ENCODE data around the gene ARL13B.
A peak's percentile ranks its signal among the peaks of the same experiment; 100 is the strongest.
"Not testable (repeated sequence)": the region's sequence is repeated elsewhere in the genome, so short reads cannot be mapped to it uniquely, and the experiment has no call there.

Gene ARL13B

DNA sequence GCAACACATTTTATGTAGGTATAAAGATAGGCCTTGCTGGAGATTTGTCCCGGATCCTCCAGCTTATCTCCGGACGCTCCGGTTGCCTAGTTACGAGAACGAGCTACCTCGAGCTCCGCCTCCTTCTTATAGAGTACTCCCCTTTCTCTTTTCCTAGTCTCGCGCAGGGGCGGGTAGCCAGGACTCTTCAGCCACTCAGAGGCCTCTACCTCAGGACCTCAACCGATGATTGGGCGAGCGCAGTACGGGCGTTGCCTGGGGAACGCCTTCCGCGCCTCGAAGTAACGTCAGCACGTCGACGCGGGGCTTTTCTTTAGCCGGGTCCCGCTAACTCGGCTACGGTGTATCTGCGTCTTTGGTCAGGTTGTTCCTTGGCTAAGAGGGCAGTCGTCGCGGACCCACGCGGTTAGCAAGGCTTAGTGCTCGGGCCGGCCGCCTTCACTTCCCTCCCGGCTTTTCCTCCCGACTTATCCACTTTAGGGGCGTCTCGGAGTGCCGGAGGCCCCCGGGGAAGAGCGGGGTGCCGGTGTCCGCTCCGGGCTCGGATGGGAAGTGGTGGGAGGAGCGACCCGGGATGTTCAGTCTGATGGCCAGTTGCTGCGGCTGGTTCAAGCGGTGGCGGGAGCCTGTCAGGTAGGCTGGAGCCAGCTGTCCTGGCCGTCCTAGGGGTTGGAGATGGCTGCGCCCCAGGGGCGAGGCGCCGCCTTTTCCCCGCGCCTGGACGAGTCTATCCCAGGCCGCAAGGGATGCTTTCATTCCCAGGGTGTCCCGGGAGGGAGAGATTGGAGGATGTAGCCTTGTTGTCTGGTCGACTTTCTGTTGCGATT lies at the start of gene ARL13B:
ARL13B (plus strand) TSS at position 306 of the 827 bp plus-strand sequence; CDS start at position 575, 269 bp downstream.
- DNase-seq = peak; percentile 93

GRCh38 chr3:93931597-93932229 lies 48.2 kb upstream of the ARL13B start:
- no peak for DNase-seq

- no peak for DNase-seq
These were observed 45.4 kb upstream of the ARL13B start for GRCh38 chr3:93934366-93935046.

- no peak for DNase-seq
These were observed 43.4 kb upstream of the ARL13B start for GRCh38 chr3:93936549-93936948.

GRCh38 chr3:93937485-93937884 lies 42.5 kb upstream of the ARL13B start:
- not testable (repeated sequence) for DNase-seq

- DNase-seq = not testable (repeated sequence)
These were observed 30.0 kb upstream of the ARL13B start for GRCh38 chr3:93949958-93950357.

GRCh38 chr3:93961026-93961425 lies 18.9 kb upstream of the ARL13B start:
- no peak for DNase-seq

- no peak for DNase-seq
These were observed 18.5 kb upstream of the ARL13B start for GRCh38 chr3:93961489-93961888.

GRCh38 chr3:93962798-93963197 lies 17.2 kb upstream of the ARL13B start:
- no peak for DNase-seq

DNA sequence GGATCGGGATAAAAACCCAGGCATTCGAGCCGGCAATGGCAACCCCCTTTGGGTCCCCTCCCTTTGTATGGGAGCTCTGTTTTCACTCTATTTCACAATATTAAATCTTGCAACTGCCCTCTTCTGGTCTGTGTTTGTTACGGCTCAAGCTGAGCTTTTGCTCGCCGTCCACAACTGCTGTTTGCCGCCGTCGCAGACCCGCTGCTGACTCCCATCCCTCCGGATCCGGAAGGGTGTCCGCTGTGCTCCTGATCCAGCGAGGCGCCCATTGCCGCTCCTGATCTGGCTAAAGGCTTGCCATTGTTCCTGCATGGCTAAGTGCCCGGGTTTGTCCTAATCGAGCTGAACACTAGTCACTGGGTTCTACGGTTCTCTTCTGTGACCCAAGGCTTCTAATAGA lies 14.8 kb upstream of the ARL13B start:
- not testable (repeated sequence) for DNase-seq

- DNase-seq = no peak
These were observed 10.5 kb upstream of the ARL13B start for GRCh38 chr3:93969443-93969842.

DNA sequence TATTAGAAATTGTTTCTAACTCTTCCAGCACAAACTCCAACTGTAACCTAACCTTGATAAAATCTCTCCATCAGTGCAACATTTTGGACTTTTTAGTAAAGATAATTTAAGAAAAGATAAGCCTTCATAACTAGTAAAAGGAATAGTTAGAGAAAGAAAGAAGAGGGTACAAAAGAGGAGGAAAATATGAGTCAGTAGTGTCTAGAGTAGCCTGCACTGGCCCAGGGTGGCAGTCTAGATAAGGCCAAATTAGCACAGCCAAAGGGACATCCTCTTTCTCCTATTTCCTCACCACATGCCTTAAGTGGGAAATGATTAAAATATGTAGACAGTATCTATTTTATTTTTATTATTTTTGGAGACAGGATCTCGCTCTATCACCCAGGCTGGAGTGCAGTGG lies 10.0 kb upstream of the ARL13B start:
- no peak for DNase-seq

GRCh38 chr3:93973131-93974126 lies 6.5 kb upstream of the ARL13B start, which contains the start of gene PROS1:
PROS1 (minus strand) TSS chr3:93973896; CDS start chr3:93973749, 147 bp downstream.
- DNase-seq = peak; percentile 73

DNA sequence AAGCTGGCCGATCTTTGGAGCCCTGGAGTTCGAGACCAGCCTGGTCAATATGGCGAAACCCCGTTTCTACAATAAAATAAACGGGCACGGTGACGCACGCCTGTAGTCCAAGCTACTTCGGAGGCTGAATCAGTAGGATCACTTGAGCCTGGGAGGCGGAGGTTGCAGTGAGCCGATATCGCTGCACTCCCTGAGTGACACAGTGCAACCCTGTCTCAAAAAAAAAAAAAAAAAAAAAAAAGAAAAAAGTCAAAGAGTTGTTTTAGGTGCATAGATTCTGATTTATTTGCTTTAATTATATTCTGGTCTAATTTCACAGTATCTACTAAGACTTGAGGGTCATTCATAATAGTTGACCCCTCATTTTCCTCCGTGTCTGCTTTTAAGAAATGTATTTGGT lies 1.7 kb downstream of the ARL13B start:
- no peak for DNase-seq

GRCh38 chr3:93983408-93983807 lies 3.5 kb downstream of the ARL13B start:
- no peak for DNase-seq

- DNase-seq = no peak
These were observed 4.7 kb downstream of the ARL13B start for GRCh38 chr3:93984618-93985017.

- no peak for DNase-seq
These were observed 8.3 kb downstream of the ARL13B start for GRCh38 chr3:93988283-93988682.

- no peak for DNase-seq
These were observed 8.8 kb downstream of the ARL13B start for GRCh38 chr3:93988764-93989163.

DNA sequence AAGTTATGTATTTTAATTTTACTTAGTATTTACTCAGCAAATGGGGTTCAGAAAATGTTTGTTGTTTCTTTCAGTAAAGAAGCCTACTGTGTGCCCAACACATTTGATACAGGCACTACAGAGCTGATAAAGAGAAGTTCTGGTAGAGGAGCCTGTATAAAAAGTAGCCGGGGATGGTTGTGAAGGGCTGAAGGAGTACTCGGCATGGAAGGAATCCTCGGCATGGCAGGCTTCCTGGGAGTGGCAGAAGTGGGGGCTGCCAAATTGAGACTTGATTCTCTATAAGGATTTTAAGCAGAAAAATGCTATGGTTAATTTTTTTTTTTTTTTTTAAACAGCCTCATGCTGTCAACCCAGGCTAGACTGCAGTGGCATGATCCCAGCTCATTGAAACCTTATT lies 9.3 kb downstream of the ARL13B start:
- no peak for DNase-seq

DNA sequence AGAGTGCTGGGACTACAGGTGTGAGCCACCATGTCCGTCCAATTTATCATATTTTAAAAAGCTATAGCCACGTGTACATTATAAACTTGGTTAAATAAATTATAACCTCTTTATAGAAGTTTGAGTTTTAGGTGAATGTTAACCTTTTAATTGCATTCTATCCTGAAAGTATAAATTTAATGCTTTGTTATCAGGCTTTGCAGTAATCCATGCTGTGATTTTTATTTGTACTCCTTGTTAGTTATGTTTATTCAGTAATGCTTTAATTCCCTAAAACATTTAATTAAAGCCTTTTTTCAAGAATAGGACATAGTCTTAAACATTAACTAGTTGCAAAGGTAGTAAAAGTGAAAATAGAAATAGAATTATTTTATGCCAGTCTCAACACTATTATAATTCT lies 11.7 kb downstream of the ARL13B start:
- no peak for DNase-seq

DNA sequence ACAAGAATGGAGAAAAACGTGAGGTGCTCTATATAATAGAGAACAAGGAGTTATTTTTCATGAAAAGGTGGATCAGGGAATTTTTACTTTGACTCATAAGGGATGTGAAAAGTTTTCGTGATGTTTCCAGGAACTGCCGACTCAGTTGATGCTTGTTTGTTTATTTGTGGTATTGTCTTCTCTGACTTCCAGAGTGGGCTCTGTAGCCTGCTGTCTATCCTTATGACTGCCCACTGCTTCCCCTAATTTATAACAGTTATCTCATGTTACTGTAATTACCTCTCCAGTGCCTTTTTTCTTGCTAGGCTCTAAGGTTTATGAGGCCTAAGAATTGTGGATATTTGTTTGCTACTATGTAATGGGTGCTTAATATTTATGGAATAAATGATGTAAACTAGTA lies 12.3 kb downstream of the ARL13B start:
- no peak for DNase-seq

GRCh38 chr3:93994056-93994455 lies 14.1 kb downstream of the ARL13B start:
- DNase-seq = no peak
